HL-60 (cell line): ENCODE measurements around the gene RAPGEF2.

Experiments
- DNase-seq, 2 experiments: peaks; one replicate each; pipeline ENCODE4 v3.0.0-alpha.2; 2010 to 2020; ENCODE audit warnings: low read depth in 1 of 2, low spot score in 1 of 2
- H3K27ac ChIP-seq: fragments of 250-450 bp; sonication (Bioruptor Pico); replicated peaks from 2 replicates; pipeline ENCODE4 v1.5.1; 2020; ENCODE audit warnings: mild to moderate bottlenecking, moderate library complexity
- H3K27me3 ChIP-seq: fragments of 250-450 bp; sonication (Bioruptor Pico); 2 replicates; pipeline ENCODE4 v1.5.1; 2021; ENCODE audit warnings: mild to moderate bottlenecking, moderate library complexity; ENCODE audit not compliant: insufficient read depth, poor library complexity, severe bottlenecking
- H3K4me3 ChIP-seq: replicated peaks from 2 replicates; pipeline ENCODE4 v1.5.1; 2011; ENCODE audit warnings: mild to moderate bottlenecking, control low read depth, low read length; ENCODE audit not compliant: insufficient read depth
- GABPA ChIP-seq: IDR thresholded peaks from 2 replicates; pipeline ENCODE4 v1.6.1; 2012; ENCODE audit warnings: low read depth
- POLR2AphosphoS5 ChIP-seq: IDR thresholded peaks from 2 replicates; pipeline ENCODE4 v1.6.1; 2012; ENCODE audit warnings: low read depth
- SPI1 ChIP-seq: IDR thresholded peaks from 2 replicates; pipeline ENCODE4 v1.6.1; 2012; ENCODE audit warnings: low read depth, mild to moderate bottlenecking, borderline replicate concordance
- TF ChIP-seq, protein P1 (sequence below): IDR thresholded peaks from 2 replicates; pipeline ENCODE4 v1.6.1; 2012; ENCODE audit warnings: low read depth; ENCODE audit not compliant: insufficient replicate concordance
- TF ChIP-seq, protein P2 (sequence below): IDR thresholded peaks from one replicate; pipeline ENCODE4 v1.5.1; 2011; ENCODE audit warnings: low read length, control low read depth, inconsistent platforms; ENCODE audit not compliant: insufficient read depth

Gene RAPGEF2

DNA sequence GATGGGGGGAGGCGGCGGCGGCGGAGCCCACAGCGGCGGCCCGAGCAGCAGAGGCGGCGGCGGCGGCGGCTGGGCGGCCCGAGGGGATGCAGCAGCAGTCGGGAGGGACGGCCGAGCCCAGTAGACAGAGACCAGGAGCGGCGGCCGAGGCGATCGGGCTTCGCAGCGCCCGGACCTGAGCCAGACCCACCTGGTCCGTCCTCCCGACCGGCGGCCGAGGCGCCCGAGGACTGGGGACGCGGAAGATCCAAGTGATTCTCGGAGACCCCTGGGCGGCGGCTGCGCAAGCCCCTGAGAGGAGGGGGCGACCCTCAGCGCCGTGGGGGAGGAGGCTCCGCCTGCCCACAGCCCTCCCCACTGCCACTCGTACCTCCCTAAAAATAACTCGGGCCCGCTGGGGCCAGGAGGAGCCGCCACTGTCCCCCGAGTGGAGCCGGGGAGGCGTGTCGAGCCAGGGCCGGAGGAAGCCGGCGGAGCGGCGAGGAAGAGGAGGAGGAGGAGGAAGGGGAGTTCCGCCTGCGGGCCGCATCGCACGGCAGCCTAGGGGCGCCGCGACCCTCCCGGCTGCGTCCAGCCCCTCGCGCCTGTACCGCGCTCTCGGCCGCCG is 608 bp downstream of the RAPGEF2 start:
- DNase-seq, result peak in 1 of 2 experiments; percentile 36
- Histone ChIP-seq H3K27ac (peak overlapping the region; percentile 74), H3K4me3 (peak overlapping the region; percentile 84), H3K27me3 (peaks cover 3% of the 10 kb centered on the region)
- TF ChIP-seq, protein P1, sequence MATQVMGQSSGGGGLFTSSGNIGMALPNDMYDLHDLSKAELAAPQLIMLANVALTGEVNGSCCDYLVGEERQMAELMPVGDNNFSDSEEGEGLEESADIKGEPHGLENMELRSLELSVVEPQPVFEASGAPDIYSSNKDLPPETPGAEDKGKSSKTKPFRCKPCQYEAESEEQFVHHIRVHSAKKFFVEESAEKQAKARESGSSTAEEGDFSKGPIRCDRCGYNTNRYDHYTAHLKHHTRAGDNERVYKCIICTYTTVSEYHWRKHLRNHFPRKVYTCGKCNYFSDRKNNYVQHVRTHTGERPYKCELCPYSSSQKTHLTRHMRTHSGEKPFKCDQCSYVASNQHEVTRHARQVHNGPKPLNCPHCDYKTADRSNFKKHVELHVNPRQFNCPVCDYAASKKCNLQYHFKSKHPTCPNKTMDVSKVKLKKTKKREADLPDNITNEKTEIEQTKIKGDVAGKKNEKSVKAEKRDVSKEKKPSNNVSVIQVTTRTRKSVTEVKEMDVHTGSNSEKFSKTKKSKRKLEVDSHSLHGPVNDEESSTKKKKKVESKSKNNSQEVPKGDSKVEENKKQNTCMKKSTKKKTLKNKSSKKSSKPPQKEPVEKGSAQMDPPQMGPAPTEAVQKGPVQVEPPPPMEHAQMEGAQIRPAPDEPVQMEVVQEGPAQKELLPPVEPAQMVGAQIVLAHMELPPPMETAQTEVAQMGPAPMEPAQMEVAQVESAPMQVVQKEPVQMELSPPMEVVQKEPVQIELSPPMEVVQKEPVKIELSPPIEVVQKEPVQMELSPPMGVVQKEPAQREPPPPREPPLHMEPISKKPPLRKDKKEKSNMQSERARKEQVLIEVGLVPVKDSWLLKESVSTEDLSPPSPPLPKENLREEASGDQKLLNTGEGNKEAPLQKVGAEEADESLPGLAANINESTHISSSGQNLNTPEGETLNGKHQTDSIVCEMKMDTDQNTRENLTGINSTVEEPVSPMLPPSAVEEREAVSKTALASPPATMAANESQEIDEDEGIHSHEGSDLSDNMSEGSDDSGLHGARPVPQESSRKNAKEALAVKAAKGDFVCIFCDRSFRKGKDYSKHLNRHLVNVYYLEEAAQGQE, result no peak
- no peak for TF ChIP-seq GABPA
- TF ChIP-seq POLR2AphosphoS5, result no peak

DNA sequence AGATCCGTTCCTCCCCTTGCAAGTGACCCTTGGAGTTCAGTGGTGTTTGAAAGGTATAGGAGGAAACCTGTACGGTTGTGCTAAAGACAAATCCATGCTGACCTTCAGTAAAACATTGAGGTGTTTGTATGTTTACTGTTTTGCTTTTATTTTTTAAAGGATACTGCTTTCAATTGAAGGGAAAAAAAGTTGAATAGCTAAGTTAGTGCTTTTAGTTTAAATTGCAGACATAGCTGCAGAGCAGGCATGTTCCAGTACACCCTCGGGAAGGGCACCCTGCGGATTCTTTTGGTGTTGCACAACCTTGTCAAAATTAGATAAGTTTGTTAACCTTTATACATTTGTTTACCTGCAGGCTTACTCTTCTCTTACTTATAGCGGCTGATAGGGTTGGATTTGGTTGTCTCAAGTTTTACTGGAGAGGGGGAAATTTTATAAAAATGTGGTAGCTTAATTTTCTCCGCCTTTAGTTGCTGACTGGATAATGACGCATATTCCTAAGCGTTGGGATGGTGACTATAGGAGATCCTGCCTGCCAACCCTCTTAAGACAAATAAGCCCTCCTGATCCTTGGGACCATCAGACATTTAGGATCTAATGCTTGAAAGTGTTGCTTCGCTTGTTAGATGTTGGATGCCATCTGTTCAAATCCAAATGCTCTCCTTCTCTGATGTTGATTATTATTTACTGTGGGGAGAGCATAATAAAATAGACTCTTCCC is 2.0 kb downstream of the RAPGEF2 start:
- H3K27ac ChIP-seq, result no peak overlapping the region

DNA sequence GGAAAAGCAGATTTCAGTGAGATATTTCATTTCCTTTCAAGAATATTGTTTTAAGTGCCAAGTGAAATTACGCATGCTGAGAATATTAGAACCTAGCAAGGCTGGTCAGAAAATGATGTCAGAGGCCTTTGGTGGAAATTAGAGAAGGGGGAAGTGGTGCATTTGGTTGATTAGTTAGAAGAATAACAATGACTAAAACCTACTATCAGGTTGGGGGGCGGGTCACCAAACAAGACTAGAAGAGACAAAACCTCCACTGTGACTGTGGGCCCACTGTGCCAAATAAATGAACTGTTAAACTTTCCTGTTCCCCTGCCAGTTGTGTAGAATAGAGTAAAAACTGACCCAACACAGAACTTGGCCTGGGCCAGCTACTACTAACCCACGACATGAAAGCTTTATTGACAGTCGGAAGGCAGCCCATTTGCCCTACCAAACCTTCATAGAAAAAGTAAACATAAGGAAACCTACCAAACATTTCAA is 2.9 kb downstream of the RAPGEF2 start:
- TF ChIP-seq, protein P2, sequence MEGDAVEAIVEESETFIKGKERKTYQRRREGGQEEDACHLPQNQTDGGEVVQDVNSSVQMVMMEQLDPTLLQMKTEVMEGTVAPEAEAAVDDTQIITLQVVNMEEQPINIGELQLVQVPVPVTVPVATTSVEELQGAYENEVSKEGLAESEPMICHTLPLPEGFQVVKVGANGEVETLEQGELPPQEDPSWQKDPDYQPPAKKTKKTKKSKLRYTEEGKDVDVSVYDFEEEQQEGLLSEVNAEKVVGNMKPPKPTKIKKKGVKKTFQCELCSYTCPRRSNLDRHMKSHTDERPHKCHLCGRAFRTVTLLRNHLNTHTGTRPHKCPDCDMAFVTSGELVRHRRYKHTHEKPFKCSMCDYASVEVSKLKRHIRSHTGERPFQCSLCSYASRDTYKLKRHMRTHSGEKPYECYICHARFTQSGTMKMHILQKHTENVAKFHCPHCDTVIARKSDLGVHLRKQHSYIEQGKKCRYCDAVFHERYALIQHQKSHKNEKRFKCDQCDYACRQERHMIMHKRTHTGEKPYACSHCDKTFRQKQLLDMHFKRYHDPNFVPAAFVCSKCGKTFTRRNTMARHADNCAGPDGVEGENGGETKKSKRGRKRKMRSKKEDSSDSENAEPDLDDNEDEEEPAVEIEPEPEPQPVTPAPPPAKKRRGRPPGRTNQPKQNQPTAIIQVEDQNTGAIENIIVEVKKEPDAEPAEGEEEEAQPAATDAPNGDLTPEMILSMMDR, result no peak
- TF ChIP-seq POLR2AphosphoS5, result no peak
- no peak for TF ChIP-seq GABPA
- peak; percentile 54; the same call in 1 of the 2 replicates for TF ChIP-seq SPI1
- TF ChIP-seq, protein P1, result no peak
- Histone ChIP-seq H3K27me3 (peaks cover 3% of the 10 kb centered on the region), H3K27ac (no peak overlapping the region), H3K4me3 (no peak overlapping the region)
- peak in 1 of 2 experiments; percentile 11 for DNase-seq

More for the DNA sequence above, 2.0 kb downstream of the RAPGEF2 start:
- Histone ChIP-seq H3K4me3 (peak overlapping the region; percentile 84), H3K27me3 (peaks cover 3% of the 10 kb centered on the region)
- no peak for TF ChIP-seq SPI1
- TF ChIP-seq, protein P2, result no peak
- no peak for TF ChIP-seq POLR2AphosphoS5
- TF ChIP-seq, protein P1, result no peak
- no peak for TF ChIP-seq GABPA
- no peak for DNase-seq
